Measurements from ENCODE around the gene PAXIP1.

The PAXIP1 gene

GRCh38 chr7:154914996-154915380 is 87.9 kb downstream of the PAXIP1 start:
- Histone ChIP-seq H3K27me3 (ENCODE audit: control insufficient read depth in 5 of 5, insufficient read depth in 4 of 5, low read length in 5 of 5) (peaks cover 18 to 33% (median 20%) of the 10 kb centered on the region in 5 donors), H3K36me3 (ENCODE audit: control insufficient read depth in 5 of 5, insufficient read depth in 5 of 5, low read length in 5 of 5) (no peaks in the 10 kb centered on the region), H3K4me1 (ENCODE audit: control insufficient read depth in 5 of 5, insufficient read depth in 5 of 5, low read length in 5 of 5) (peaks cover 0 to 13% (median 9%) of the 10 kb centered on the region in 5 donors), H3K27ac (ENCODE audit: low read depth, low read length) (no peak overlapping the region), H3K9ac (ENCODE audit: low read length in 5 of 5) (no peak overlapping the region), H3K4me3 (ENCODE audit: low read depth in 1 of 5, low read length in 5 of 5) (no peak overlapping the region), H3K9me3 (ENCODE audit: control insufficient read depth in 5 of 5, low read length in 5 of 5) (peaks cover 0 to 17% (median 8%) of the 10 kb centered on the region in 5 donors)

GRCh38 chr7:154914308-154914995 is 88.5 kb downstream of the PAXIP1 start:
- H3K4me3 ChIP-seq (ENCODE audit: low read depth in 1 of 5, low read length in 5 of 5): peak overlapping the region; percentile 10 to 65 (median 59)
- peaks cover 0 to 17% (median 8%) of the 10 kb centered on the region in 5 donors for H3K9me3 ChIP-seq (ENCODE audit: control insufficient read depth in 5 of 5, low read length in 5 of 5)
- no peaks in the 10 kb centered on the region for H3K36me3 ChIP-seq (ENCODE audit: control insufficient read depth in 5 of 5, insufficient read depth in 5 of 5, low read length in 5 of 5)
- peaks cover 0 to 13% (median 9%) of the 10 kb centered on the region in 5 donors for H3K4me1 ChIP-seq (ENCODE audit: control insufficient read depth in 5 of 5, insufficient read depth in 5 of 5, low read length in 5 of 5)
- H3K9ac ChIP-seq (ENCODE audit: low read length in 5 of 5): peak overlapping the region in 3 of 5 donors; percentile 29 to 73 (median 38)
- no peak overlapping the region for H3K27ac ChIP-seq (ENCODE audit: low read depth, low read length)
- peaks cover 18 to 35% (median 25%) of the 10 kb centered on the region in 5 donors for H3K27me3 ChIP-seq (ENCODE audit: control insufficient read depth in 5 of 5, insufficient read depth in 4 of 5, low read length in 5 of 5)

- Histone ChIP-seq H3K9ac (ENCODE audit: low read length in 5 of 5) (peak overlapping the region in 3 of 5 donors; percentile 29 to 73 (median 38)), H3K36me3 (ENCODE audit: control insufficient read depth in 5 of 5, insufficient read depth in 5 of 5, low read length in 5 of 5) (no peaks in the 10 kb centered on the region), H3K27me3 (ENCODE audit: control insufficient read depth in 5 of 5, insufficient read depth in 4 of 5, low read length in 5 of 5) (peaks cover 18 to 40% (median 28%) of the 10 kb centered on the region in 5 donors), H3K9me3 (ENCODE audit: control insufficient read depth in 5 of 5, low read length in 5 of 5) (peaks cover 0 to 17% (median 8%) of the 10 kb centered on the region in 5 donors), H3K27ac (ENCODE audit: low read depth, low read length) (no peak overlapping the region), H3K4me1 (ENCODE audit: control insufficient read depth in 5 of 5, insufficient read depth in 5 of 5, low read length in 5 of 5) (peaks cover 0 to 13% (median 9%) of the 10 kb centered on the region in 5 donors), H3K4me3 (ENCODE audit: low read depth in 1 of 5, low read length in 5 of 5) (peak overlapping the region; percentile 36 to 65 (median 60))
These were observed 89.2 kb downstream of the PAXIP1 start for GRCh38 chr7:154913638-154914307.

GRCh38 chr7:154912871-154913637 is 89.9 kb downstream of the PAXIP1 start:
- Histone ChIP-seq H3K9me3 (ENCODE audit: control insufficient read depth in 5 of 5, low read length in 5 of 5) (peaks cover 0 to 17% (median 8%) of the 10 kb centered on the region in 5 donors), H3K4me3 (ENCODE audit: low read depth in 1 of 5, low read length in 5 of 5) (no peak overlapping the region), H3K36me3 (ENCODE audit: control insufficient read depth in 5 of 5, insufficient read depth in 5 of 5, low read length in 5 of 5) (no peaks in the 10 kb centered on the region), H3K27ac (ENCODE audit: low read depth, low read length) (no peak overlapping the region), H3K4me1 (ENCODE audit: control insufficient read depth in 5 of 5, insufficient read depth in 5 of 5, low read length in 5 of 5) (peaks cover 0 to 13% (median 9%) of the 10 kb centered on the region in 5 donors), H3K27me3 (ENCODE audit: control insufficient read depth in 5 of 5, insufficient read depth in 4 of 5, low read length in 5 of 5) (peaks cover 18 to 44% (median 35%) of the 10 kb centered on the region in 5 donors), H3K9ac (ENCODE audit: low read length in 5 of 5) (no peak overlapping the region)

- Histone ChIP-seq H3K27me3 (ENCODE audit: control insufficient read depth in 5 of 5, insufficient read depth in 4 of 5, low read length in 5 of 5) (peaks cover 18 to 44% (median 30%) of the 10 kb centered on the region in 5 donors), H3K4me1 (ENCODE audit: control insufficient read depth in 5 of 5, insufficient read depth in 5 of 5, low read length in 5 of 5) (peaks cover 0 to 13% (median 9%) of the 10 kb centered on the region in 5 donors), H3K9ac (ENCODE audit: low read length in 5 of 5) (no peak overlapping the region), H3K4me3 (ENCODE audit: low read depth in 1 of 5, low read length in 5 of 5) (no peak overlapping the region), H3K36me3 (ENCODE audit: control insufficient read depth in 5 of 5, insufficient read depth in 5 of 5, low read length in 5 of 5) (no peaks in the 10 kb centered on the region), H3K27ac (ENCODE audit: low read depth, low read length) (no peak overlapping the region), H3K9me3 (ENCODE audit: control insufficient read depth in 5 of 5, low read length in 5 of 5) (peaks cover 0 to 17% (median 8%) of the 10 kb centered on the region in 5 donors)
These were observed 91.0 kb downstream of the PAXIP1 start for GRCh38 chr7:154911862-154912455.

GRCh38 chr7:154911411-154911810 is 91.5 kb downstream of the PAXIP1 start:
- no peaks in the 10 kb centered on the region for H3K36me3 ChIP-seq (ENCODE audit: control insufficient read depth in 5 of 5, insufficient read depth in 5 of 5, low read length in 5 of 5)
- peaks cover 14 to 39% (median 30%) of the 10 kb centered on the region in 5 donors for H3K27me3 ChIP-seq (ENCODE audit: control insufficient read depth in 5 of 5, insufficient read depth in 4 of 5, low read length in 5 of 5)
- H3K4me3 ChIP-seq (ENCODE audit: low read depth in 1 of 5, low read length in 5 of 5): no peak overlapping the region
- H3K9ac ChIP-seq (ENCODE audit: low read length in 5 of 5): no peak overlapping the region
- no peak overlapping the region for H3K27ac ChIP-seq (ENCODE audit: low read depth, low read length)
- H3K4me1 ChIP-seq (ENCODE audit: control insufficient read depth in 5 of 5, insufficient read depth in 5 of 5, low read length in 5 of 5): peaks cover 0 to 13% (median 9%) of the 10 kb centered on the region in 5 donors
- peaks cover 0 to 17% (median 8%) of the 10 kb centered on the region in 5 donors for H3K9me3 ChIP-seq (ENCODE audit: control insufficient read depth in 5 of 5, low read length in 5 of 5)

GRCh38 chr7:154910977-154911376 is 91.9 kb downstream of the PAXIP1 start:
- Histone ChIP-seq H3K27me3 (ENCODE audit: control insufficient read depth in 5 of 5, insufficient read depth in 4 of 5, low read length in 5 of 5) (peaks cover 14 to 37% (median 30%) of the 10 kb centered on the region in 5 donors), H3K4me3 (ENCODE audit: low read depth in 1 of 5, low read length in 5 of 5) (no peak overlapping the region), H3K9ac (ENCODE audit: low read length in 5 of 5) (no peak overlapping the region), H3K4me1 (ENCODE audit: control insufficient read depth in 5 of 5, insufficient read depth in 5 of 5, low read length in 5 of 5) (peaks cover 0 to 13% (median 9%) of the 10 kb centered on the region in 5 donors), H3K9me3 (ENCODE audit: control insufficient read depth in 5 of 5, low read length in 5 of 5) (peaks cover 0 to 17% (median 8%) of the 10 kb centered on the region in 5 donors), H3K27ac (ENCODE audit: low read depth, low read length) (no peak overlapping the region), H3K36me3 (ENCODE audit: control insufficient read depth in 5 of 5, insufficient read depth in 5 of 5, low read length in 5 of 5) (no peaks in the 10 kb centered on the region)

- H3K9ac ChIP-seq (ENCODE audit: low read length in 5 of 5): no peak overlapping the region
- H3K4me1 ChIP-seq (ENCODE audit: control insufficient read depth in 5 of 5, insufficient read depth in 5 of 5, low read length in 5 of 5): peaks cover 0 to 13% (median 9%) of the 10 kb centered on the region in 5 donors
- H3K9me3 ChIP-seq (ENCODE audit: control insufficient read depth in 5 of 5, low read length in 5 of 5): peaks cover 0 to 17% (median 8%) of the 10 kb centered on the region in 5 donors
- no peak overlapping the region for H3K27ac ChIP-seq (ENCODE audit: low read depth, low read length)
- no peak overlapping the region for H3K4me3 ChIP-seq (ENCODE audit: low read depth in 1 of 5, low read length in 5 of 5)
- H3K27me3 ChIP-seq (ENCODE audit: control insufficient read depth in 5 of 5, insufficient read depth in 4 of 5, low read length in 5 of 5): peaks cover 13 to 30% (median 26%) of the 10 kb centered on the region in 5 donors
- no peaks in the 10 kb centered on the region for H3K36me3 ChIP-seq (ENCODE audit: control insufficient read depth in 5 of 5, insufficient read depth in 5 of 5, low read length in 5 of 5)
These were observed 92.8 kb downstream of the PAXIP1 start for GRCh38 chr7:154910125-154910524.

- peaks cover 7 to 26% (median 19%) of the 10 kb centered on the region in 5 donors for H3K27me3 ChIP-seq (ENCODE audit: control insufficient read depth in 5 of 5, insufficient read depth in 4 of 5, low read length in 5 of 5)
These were observed 93.5 kb downstream of the PAXIP1 start for GRCh38 chr7:154909241-154910105.

More at GRCh38 chr7:154909241-154910105, 93.5 kb downstream of the PAXIP1 start:
- Histone ChIP-seq H3K4me1 (ENCODE audit: control insufficient read depth in 5 of 5, insufficient read depth in 5 of 5, low read length in 5 of 5) (peaks cover 0 to 10% (median 7%) of the 10 kb centered on the region in 5 donors), H3K9ac (ENCODE audit: low read length in 5 of 5) (no peak overlapping the region), H3K36me3 (ENCODE audit: control insufficient read depth in 5 of 5, insufficient read depth in 5 of 5, low read length in 5 of 5) (no peaks in the 10 kb centered on the region), H3K27ac (ENCODE audit: low read depth, low read length) (no peak overlapping the region), H3K4me3 (ENCODE audit: low read depth in 1 of 5, low read length in 5 of 5) (no peak overlapping the region), H3K9me3 (ENCODE audit: control insufficient read depth in 5 of 5, low read length in 5 of 5) (peaks cover 0 to 17% (median 8%) of the 10 kb centered on the region in 5 donors)
